H9 (cell line): ENCODE measurements around the gene NRG3. TPM values are rescaled to one million over a fixed set of nuclear protein-coding genes. Genes with fewer than 3 reads are reported as not detected.
A peak's percentile ranks its signal among the peaks of the same experiment; 100 is the strongest.

Experiments
- DNase-seq: peaks from one replicate; pipeline ENCODE4 v3.0.0-alpha.2; 2017
- H2AFZ ChIP-seq: one replicate; pipeline ENCODE4 v1.6.1; 2013; ENCODE audit warnings: mild to moderate bottlenecking, low read length, control low read depth, moderate library complexity
- H2AK5ac ChIP-seq: 2 replicates; pipeline ENCODE4 v1.6.1; 2013; ENCODE audit warnings: low read length, control low read depth, mixed read lengths; ENCODE audit not compliant: insufficient read length
- H2BK120ac ChIP-seq: one replicate; pipeline ENCODE4 v1.6.1; 2013; ENCODE audit warnings: low read depth, mild to moderate bottlenecking, low read length, control low read depth, inconsistent platforms; ENCODE audit not compliant: poor library complexity, severe bottlenecking
- H2BK12ac ChIP-seq: 2 replicates; pipeline ENCODE4 v1.6.1; 2013; ENCODE audit warnings: low read length, control low read depth, mixed read lengths, low read depth; ENCODE audit not compliant: insufficient read length
- H2BK15ac ChIP-seq: 2 replicates; pipeline ENCODE4 v1.6.1; 2013; ENCODE audit warnings: low read depth, low read length, control low read depth
- H2BK20ac ChIP-seq: one replicate; pipeline ENCODE4 v1.6.1; 2013; ENCODE audit warnings: low read depth, mild to moderate bottlenecking, low read length, control low read depth, inconsistent platforms; ENCODE audit not compliant: poor library complexity, severe bottlenecking
- H2BK5ac ChIP-seq: 2 replicates; pipeline ENCODE4 v1.6.1; 2013; ENCODE audit warnings: low read length, control low read depth, mixed read lengths; ENCODE audit not compliant: insufficient read length
- H3K14ac ChIP-seq: 2 replicates; pipeline ENCODE4 v1.6.1; 2013; ENCODE audit warnings: low read length, control low read depth; ENCODE audit not compliant: insufficient read depth
- H3K18ac ChIP-seq: 2 replicates; pipeline ENCODE4 v1.6.1; 2013; ENCODE audit warnings: low read depth, mild to moderate bottlenecking, mixed read lengths, low read length, control low read depth; ENCODE audit not compliant: insufficient read length
- H3K23ac ChIP-seq: 2 replicates; pipeline ENCODE4 v1.6.1; 2013; ENCODE audit warnings: low read length, control low read depth, mixed read lengths, low read depth; ENCODE audit not compliant: insufficient read length
- H3K23me2 ChIP-seq: 2 replicates; pipeline ENCODE4 v1.6.1; 2013; ENCODE audit warnings: low read depth, mild to moderate bottlenecking, mixed read lengths, low read length, control low read depth; ENCODE audit not compliant: insufficient read length, poor library complexity, severe bottlenecking
- H3K27ac ChIP-seq: 2 replicates; pipeline ENCODE4 v1.5.1; 2013; ENCODE audit warnings: low read length, control low read depth, mixed read lengths, low read depth; ENCODE audit not compliant: insufficient read length
- H3K27me3 ChIP-seq: 2 replicates; pipeline ENCODE4 v1.6.1; 2013; ENCODE audit warnings: low read length, control low read depth, inconsistent platforms; ENCODE audit not compliant: insufficient read depth
- H3K4ac ChIP-seq: 2 replicates; pipeline ENCODE4 v1.6.1; 2013; ENCODE audit warnings: low read depth, mild to moderate bottlenecking, control low read depth, inconsistent platforms, low read length, moderate library complexity
- H3K4me1 ChIP-seq: 2 replicates; pipeline ENCODE4 v1.6.1; 2013; ENCODE audit warnings: low read length, control low read depth, inconsistent platforms; ENCODE audit not compliant: insufficient read depth
- H3K4me2 ChIP-seq: 2 replicates; pipeline ENCODE4 v1.6.1; 2013; ENCODE audit warnings: low read length, control low read depth, mixed read lengths; ENCODE audit not compliant: insufficient read length, insufficient read depth
- H3K56ac ChIP-seq: 2 replicates; pipeline ENCODE4 v1.6.1; 2013; ENCODE audit warnings: low read depth, mild to moderate bottlenecking, mixed read lengths, low read length, control low read depth; ENCODE audit not compliant: insufficient read length
- H3K79me1 ChIP-seq: 2 replicates; pipeline ENCODE4 v1.6.1; 2013; ENCODE audit warnings: low read depth, mild to moderate bottlenecking, moderate library complexity, low read length, control low read depth, inconsistent platforms; ENCODE audit not compliant: insufficient read depth, poor library complexity, severe bottlenecking
- H3K79me2 ChIP-seq: 2 replicates; pipeline ENCODE4 v1.6.1; 2013; ENCODE audit warnings: low read length, control low read depth, inconsistent platforms; ENCODE audit not compliant: insufficient read depth
- H3K9ac ChIP-seq: 2 replicates; pipeline ENCODE4 v1.6.1; 2013; ENCODE audit warnings: low read length, control low read depth, mixed read lengths; ENCODE audit not compliant: insufficient read length; ENCODE audit errors: extremely low read depth
- H3K9me3 ChIP-seq: one replicate; pipeline ENCODE4 v1.6.1; 2013; ENCODE audit warnings: low read depth, low read length, inconsistent platforms; ENCODE audit not compliant: control insufficient read depth
- H3T11ph ChIP-seq: one replicate; pipeline ENCODE4 v1.6.1; 2013; ENCODE audit warnings: mild to moderate bottlenecking, low read length, control low read depth, inconsistent platforms
- H4K20me1 ChIP-seq: one replicate; pipeline ENCODE4 v1.6.1; 2013; ENCODE audit not compliant: control insufficient read depth, insufficient read length, insufficient read depth
- H4K5ac ChIP-seq: 2 replicates; pipeline ENCODE4 v1.6.1; 2013; ENCODE audit warnings: low read depth, mild to moderate bottlenecking, mixed read lengths, low read length, control low read depth; ENCODE audit not compliant: insufficient read length
- H4K8ac ChIP-seq: replicated peaks from 2 replicates; pipeline ENCODE4 v1.6.1; 2013; ENCODE audit warnings: low read length, control low read depth, mixed read lengths, low read depth; ENCODE audit not compliant: insufficient read length
- H4K91ac ChIP-seq: 2 replicates; pipeline ENCODE4 v1.6.1; 2013; ENCODE audit warnings: low read depth, mild to moderate bottlenecking, moderate library complexity, mixed read lengths, low read length, control low read depth; ENCODE audit not compliant: insufficient read length
- H3K27ac Mint-ChIP-seq, 3 experiments: 2 replicates in 2 of 3; 3 replicates in 1 of 3; pipeline ENCODE4 v1.8.0; 2020 to 2021; ENCODE audit warnings: mixed read lengths in 3 of 3, mild to moderate bottlenecking in 1 of 3, moderate library complexity in 1 of 3
- H3K27me3 Mint-ChIP-seq: 2 replicates; pipeline ENCODE4 v1.8.0; 2021; ENCODE audit warnings: low read depth, mild to moderate bottlenecking, moderate library complexity, mixed read lengths
- H3K36me3 Mint-ChIP-seq, 3 experiments: 2 replicates in 2 of 3; 3 replicates in 1 of 3; pipeline ENCODE4 v1.8.0; 2020 to 2021; ENCODE audit warnings: low read depth in 3 of 3, mixed read lengths in 3 of 3; ENCODE audit not compliant: insufficient read depth in 1 of 3
- H3K4me1 Mint-ChIP-seq, 2 experiments: 2 replicates each; pipeline ENCODE4 v1.8.0; 2020; ENCODE audit warnings: mixed read lengths in 2 of 2
- H3K4me3 Mint-ChIP-seq, 2 experiments: 2 replicates in 1 of 2; 3 replicates in 1 of 2; pipeline ENCODE4 v1.8.0; 2020 to 2021; ENCODE audit warnings: mild to moderate bottlenecking in 2 of 2, mixed read lengths in 2 of 2, moderate library complexity in 1 of 2
- H3K9me3 Mint-ChIP-seq, 2 experiments: 2 replicates in 1 of 2; 3 replicates in 1 of 2; pipeline ENCODE4 v1.8.0; 2020; ENCODE audit warnings: mild to moderate bottlenecking in 2 of 2, mixed read lengths in 2 of 2, moderate library complexity in 1 of 2
- WGBS: extraction: QIAGEN DNeasy Blood & Tissue Kit; methylation state at CpG from one replicate; pipeline ENCODE4 v1.1.7; 2013; ENCODE audit warnings: missing lambda C conversion rate, low lambda C conversion rate, mixed read lengths; ENCODE audit not compliant: insufficient read length; ENCODE audit errors: extremely low coverage; 5-methylcytosine and 5-hydroxymethylcytosine counted together
- total RNA-seq: library from RNA; stranded (reverse); gene quantifications from 2 replicates; pipeline ENCODE4 v1.2.1, GENCODE V29; 2021
- TF ChIP-seq, protein P1 (sequence below): fragments of 200-600 bp; sonication (generic); conservative IDR thresholded peaks from 3 replicates; pipeline ENCODE4 v1.8.0; 2021; ENCODE audit warnings: antibody characterized with exemption, mild to moderate bottlenecking

Gene NRG3
- total RNA-seq, 1 experiment from 2014 or later: 1.6 TPM

- H3K79me2 ChIP-seq: no peaks in the 10 kb centered on the region
- H3K4me1 Mint-ChIP-seq: peaks cover 5 to 6% of the 10 kb centered on the region in 2 experiments
- H3K14ac ChIP-seq: no peak overlapping the region
- H3K36me3 Mint-ChIP-seq: no peaks in the 10 kb centered on the region
- no peak overlapping the region for H3K23ac ChIP-seq
- H3K9me3 ChIP-seq: no peaks in the 10 kb centered on the region
- H3K27ac Mint-ChIP-seq: 0 out of 7 replicates have a peak overlapping the region, but pooled peaks of 1 of the 3 experiments have one; percentile 61
- no CpG with 5 or more reads among the region's 1 CpG for WGBS
- no peak for DNase-seq
- H3K18ac ChIP-seq: no peak overlapping the region
- TF ChIP-seq, protein P1, sequence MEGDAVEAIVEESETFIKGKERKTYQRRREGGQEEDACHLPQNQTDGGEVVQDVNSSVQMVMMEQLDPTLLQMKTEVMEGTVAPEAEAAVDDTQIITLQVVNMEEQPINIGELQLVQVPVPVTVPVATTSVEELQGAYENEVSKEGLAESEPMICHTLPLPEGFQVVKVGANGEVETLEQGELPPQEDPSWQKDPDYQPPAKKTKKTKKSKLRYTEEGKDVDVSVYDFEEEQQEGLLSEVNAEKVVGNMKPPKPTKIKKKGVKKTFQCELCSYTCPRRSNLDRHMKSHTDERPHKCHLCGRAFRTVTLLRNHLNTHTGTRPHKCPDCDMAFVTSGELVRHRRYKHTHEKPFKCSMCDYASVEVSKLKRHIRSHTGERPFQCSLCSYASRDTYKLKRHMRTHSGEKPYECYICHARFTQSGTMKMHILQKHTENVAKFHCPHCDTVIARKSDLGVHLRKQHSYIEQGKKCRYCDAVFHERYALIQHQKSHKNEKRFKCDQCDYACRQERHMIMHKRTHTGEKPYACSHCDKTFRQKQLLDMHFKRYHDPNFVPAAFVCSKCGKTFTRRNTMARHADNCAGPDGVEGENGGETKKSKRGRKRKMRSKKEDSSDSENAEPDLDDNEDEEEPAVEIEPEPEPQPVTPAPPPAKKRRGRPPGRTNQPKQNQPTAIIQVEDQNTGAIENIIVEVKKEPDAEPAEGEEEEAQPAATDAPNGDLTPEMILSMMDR: no peak
- no peak overlapping the region for H2BK15ac ChIP-seq
- H3K27ac ChIP-seq: no peak overlapping the region
- H2BK20ac ChIP-seq: no peak overlapping the region
- H2BK120ac ChIP-seq: no peak overlapping the region
- no peak overlapping the region for H3K9ac ChIP-seq
- no peak overlapping the region for H2AK5ac ChIP-seq
- no peak overlapping the region for H3K4ac ChIP-seq
- no peak overlapping the region for H2BK12ac ChIP-seq
- H3K79me1 ChIP-seq: no peaks in the 10 kb centered on the region
- H3K4me1 ChIP-seq: no peaks in the 10 kb centered on the region
- no peak overlapping the region for H3K4me2 ChIP-seq
- H4K8ac ChIP-seq: no peak overlapping the region
- no peaks in the 10 kb centered on the region for H3K9me3 Mint-ChIP-seq
- no peak overlapping the region for H3K4me3 Mint-ChIP-seq
- no peaks in the 10 kb centered on the region for H3K27me3 ChIP-seq
- H4K91ac ChIP-seq: no peak overlapping the region
- H3K23me2 ChIP-seq: no peaks in the 10 kb centered on the region
- H2AFZ ChIP-seq: no peak overlapping the region
- H2BK5ac ChIP-seq: no peak overlapping the region
- no peaks in the 10 kb centered on the region for H4K20me1 ChIP-seq
- no peak overlapping the region for H4K5ac ChIP-seq
- no peaks in the 10 kb centered on the region for H3K27me3 Mint-ChIP-seq
- H3T11ph ChIP-seq: no peak overlapping the region
- H3K56ac ChIP-seq: no peak overlapping the region
These were observed 273.8 kb downstream of the NRG3 start for GRCh38 chr10:82148764-82149163.
